Measurements from ENCODE around the gene JMJD8. TPM values are rescaled to one million over a fixed set of nuclear protein-coding genes. Genes with fewer than 3 reads are reported as not detected.

JMJD8 gene
- total and polyA plus RNA-seq, 2 donors from 2014 or later, result 75.0 to 80.4 TPM

DNA sequence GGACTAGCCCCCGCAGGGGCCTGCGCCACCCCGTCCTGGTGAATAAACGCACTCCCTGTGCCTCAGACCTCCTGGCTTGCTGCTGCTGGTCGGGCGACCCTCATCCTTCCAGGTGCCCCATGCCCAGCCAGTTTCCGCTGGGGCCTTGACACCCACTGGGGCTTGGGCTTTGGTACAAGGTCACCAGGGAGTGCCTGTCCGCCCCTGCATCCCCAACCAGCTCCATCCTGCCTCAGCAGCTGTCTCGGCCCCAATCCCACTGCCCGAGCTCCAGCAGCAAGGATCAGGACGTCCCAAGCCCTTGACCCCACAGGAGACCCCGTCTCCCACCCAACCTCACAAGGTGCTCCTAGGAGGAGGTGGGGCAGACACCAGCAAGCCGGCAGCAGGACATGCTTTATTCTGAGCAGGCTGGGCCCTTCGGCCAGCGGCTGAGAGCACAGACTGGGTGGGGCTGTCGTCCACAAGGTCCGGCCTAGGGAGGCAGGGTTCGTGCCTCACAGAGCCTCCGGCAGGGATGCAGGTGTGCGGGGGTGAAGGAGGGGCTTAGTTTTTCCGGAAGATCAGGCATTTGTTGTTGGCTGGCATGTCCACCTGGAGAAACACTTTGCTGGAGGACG, 50.0 kb downstream of the JMJD8 start:
- Histone ChIP-seq H3K36me3 (ENCODE audit: control insufficient read depth in 2 of 3, insufficient read depth in 3 of 3, low read length in 3 of 3) (no peaks in the 10 kb centered on the region), H3K9ac (ENCODE audit: low read length in 3 of 3) (no peak overlapping the region), H3K4me3 (ENCODE audit: low read length in 3 of 3) (no peak overlapping the region), H3K9me3 (ENCODE audit: control insufficient read depth in 2 of 3, insufficient read depth in 1 of 3, low read length in 3 of 3) (no peaks in the 10 kb centered on the region), H3K27ac (ENCODE audit: low read depth in 2 of 2, low read length in 2 of 2) (no peak overlapping the region), H3K4me1 (ENCODE audit: control insufficient read depth in 2 of 3, insufficient read depth in 2 of 3, low read depth in 1 of 3, low read length in 3 of 3) (peaks cover 0 to 40% (median 8%) of the 10 kb centered on the region in 3 donors), H3K27me3 (ENCODE audit: control insufficient read depth, insufficient read depth, low read length) (no peaks in the 10 kb centered on the region)
- intact Hi-C loops (cut with DNase I), result no loop called here
- TF ChIP-seq, protein P1, sequence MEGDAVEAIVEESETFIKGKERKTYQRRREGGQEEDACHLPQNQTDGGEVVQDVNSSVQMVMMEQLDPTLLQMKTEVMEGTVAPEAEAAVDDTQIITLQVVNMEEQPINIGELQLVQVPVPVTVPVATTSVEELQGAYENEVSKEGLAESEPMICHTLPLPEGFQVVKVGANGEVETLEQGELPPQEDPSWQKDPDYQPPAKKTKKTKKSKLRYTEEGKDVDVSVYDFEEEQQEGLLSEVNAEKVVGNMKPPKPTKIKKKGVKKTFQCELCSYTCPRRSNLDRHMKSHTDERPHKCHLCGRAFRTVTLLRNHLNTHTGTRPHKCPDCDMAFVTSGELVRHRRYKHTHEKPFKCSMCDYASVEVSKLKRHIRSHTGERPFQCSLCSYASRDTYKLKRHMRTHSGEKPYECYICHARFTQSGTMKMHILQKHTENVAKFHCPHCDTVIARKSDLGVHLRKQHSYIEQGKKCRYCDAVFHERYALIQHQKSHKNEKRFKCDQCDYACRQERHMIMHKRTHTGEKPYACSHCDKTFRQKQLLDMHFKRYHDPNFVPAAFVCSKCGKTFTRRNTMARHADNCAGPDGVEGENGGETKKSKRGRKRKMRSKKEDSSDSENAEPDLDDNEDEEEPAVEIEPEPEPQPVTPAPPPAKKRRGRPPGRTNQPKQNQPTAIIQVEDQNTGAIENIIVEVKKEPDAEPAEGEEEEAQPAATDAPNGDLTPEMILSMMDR (IDR thresholded peaks at IDR 0.05; ENCODE audit: borderline replicate concordance, extremely low read depth, insufficient read depth), result no peak
- FAIRE-seq, result no peak
- no peak for DNase-seq

DNA sequence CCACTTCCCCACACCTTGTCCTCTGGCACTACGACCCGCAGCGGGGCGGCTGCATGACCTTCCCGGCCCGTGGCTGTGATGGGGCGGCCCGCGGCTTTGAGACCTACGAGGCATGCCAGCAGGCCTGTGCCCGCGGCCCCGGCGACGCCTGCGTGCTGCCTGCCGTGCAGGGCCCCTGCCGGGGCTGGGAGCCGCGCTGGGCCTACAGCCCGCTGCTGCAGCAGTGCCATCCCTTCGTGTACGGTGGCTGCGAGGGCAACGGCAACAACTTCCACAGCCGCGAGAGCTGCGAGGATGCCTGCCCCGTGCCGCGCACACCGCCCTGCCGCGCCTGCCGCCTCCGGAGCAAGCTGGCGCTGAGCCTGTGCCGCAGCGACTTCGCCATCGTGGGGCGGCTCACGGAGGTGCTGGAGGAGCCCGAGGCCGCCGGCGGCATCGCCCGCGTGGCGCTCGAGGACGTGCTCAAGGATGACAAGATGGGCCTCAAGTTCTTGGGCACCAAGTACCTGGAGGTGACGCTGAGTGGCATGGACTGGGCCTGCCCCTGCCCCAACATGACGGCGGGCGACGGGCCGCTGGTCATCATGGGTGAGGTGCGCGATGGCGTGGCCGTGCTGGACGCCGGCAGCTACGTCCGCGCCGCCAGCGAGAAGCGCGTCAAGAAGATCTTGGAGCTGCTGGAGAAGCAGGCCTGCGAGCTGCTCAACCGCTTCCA, 50.6 kb downstream of the JMJD8 start:
- H3K27ac ChIP-seq (ENCODE audit: low read depth in 2 of 2, low read length in 2 of 2), result no peak overlapping the region
- no peak for DNase-seq
- H3K27me3 ChIP-seq (ENCODE audit: control insufficient read depth, insufficient read depth, low read length), result no peaks in the 10 kb centered on the region
- H3K36me3 ChIP-seq (ENCODE audit: control insufficient read depth in 2 of 3, insufficient read depth in 3 of 3, low read length in 3 of 3), result no peaks in the 10 kb centered on the region
- TF ChIP-seq, protein P1 (IDR thresholded peaks at IDR 0.05; ENCODE audit: borderline replicate concordance, extremely low read depth, insufficient read depth), result no peak
- peaks cover 0 to 42% (median 12%) of the 10 kb centered on the region in 3 donors for H3K4me1 ChIP-seq (ENCODE audit: control insufficient read depth in 2 of 3, insufficient read depth in 2 of 3, low read depth in 1 of 3, low read length in 3 of 3)
- intact Hi-C loops (cut with DNase I), result no loop called here
- FAIRE-seq, result no peak
- no peak overlapping the region for H3K9ac ChIP-seq (ENCODE audit: low read length in 3 of 3)
- H3K9me3 ChIP-seq (ENCODE audit: control insufficient read depth in 2 of 3, insufficient read depth in 1 of 3, low read length in 3 of 3), result no peaks in the 10 kb centered on the region
- no peak overlapping the region for H3K4me3 ChIP-seq (ENCODE audit: low read length in 3 of 3)

DNA sequence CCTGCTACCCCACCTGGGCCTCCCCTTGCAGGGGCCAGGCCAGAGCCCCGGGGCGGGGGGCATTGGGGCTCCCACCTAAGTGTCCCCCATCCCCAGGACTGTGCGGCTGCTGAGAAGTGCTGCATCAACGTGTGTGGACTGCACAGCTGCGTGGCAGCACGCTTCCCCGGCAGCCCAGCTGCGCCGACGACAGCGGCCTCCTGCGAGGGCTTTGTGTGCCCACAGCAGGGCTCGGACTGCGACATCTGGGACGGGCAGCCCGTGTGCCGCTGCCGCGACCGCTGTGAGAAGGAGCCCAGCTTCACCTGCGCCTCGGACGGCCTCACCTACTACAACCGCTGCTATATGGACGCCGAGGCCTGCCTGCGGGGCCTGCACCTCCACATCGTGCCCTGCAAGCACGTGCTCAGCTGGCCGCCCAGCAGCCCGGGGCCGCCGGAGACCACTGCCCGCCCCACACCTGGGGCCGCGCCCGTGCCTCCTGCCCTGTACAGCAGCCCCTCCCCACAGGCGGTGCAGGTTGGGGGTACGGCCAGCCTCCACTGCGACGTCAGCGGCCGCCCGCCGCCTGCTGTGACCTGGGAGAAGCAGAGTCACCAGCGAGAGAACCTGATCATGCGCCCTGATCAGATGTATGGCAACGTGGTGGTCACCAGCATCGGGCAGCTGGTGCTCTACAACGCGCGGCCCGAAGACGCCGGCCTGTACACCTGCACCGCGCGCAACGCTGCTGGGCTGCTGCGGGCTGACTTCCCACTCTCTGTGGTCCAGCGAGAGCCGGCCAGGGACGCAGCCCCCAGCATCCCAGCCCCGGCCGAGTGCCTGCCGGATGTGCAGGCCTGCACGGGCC, 51.4 kb downstream of the JMJD8 start:
- no peak overlapping the region for H3K9ac ChIP-seq (ENCODE audit: low read length in 3 of 3)
- H3K9me3 ChIP-seq (ENCODE audit: control insufficient read depth in 2 of 3, insufficient read depth in 1 of 3, low read length in 3 of 3), result no peaks in the 10 kb centered on the region
- TF ChIP-seq, protein P1 (IDR thresholded peaks at IDR 0.05; ENCODE audit: borderline replicate concordance, extremely low read depth, insufficient read depth), result no peak
- H3K4me3 ChIP-seq (ENCODE audit: low read length in 3 of 3), result no peak overlapping the region
- H3K27me3 ChIP-seq (ENCODE audit: control insufficient read depth, insufficient read depth, low read length), result no peaks in the 10 kb centered on the region
- FAIRE-seq (no peak), DNase-seq (peak in 2 of 5 donors; percentile 56 to 76)
- peaks cover 0 to 38% (median 12%) of the 10 kb centered on the region in 3 donors for H3K4me1 ChIP-seq (ENCODE audit: control insufficient read depth in 2 of 3, insufficient read depth in 2 of 3, low read depth in 1 of 3, low read length in 3 of 3)
- H3K27ac ChIP-seq (ENCODE audit: low read depth in 2 of 2, low read length in 2 of 2), result no peak overlapping the region
- no peaks in the 10 kb centered on the region for H3K36me3 ChIP-seq (ENCODE audit: control insufficient read depth in 2 of 3, insufficient read depth in 3 of 3, low read length in 3 of 3)
- intact Hi-C loops (cut with DNase I), result no loop called here

Measured in kidney (tissue), 14 donors.